ENCODE results near the gene BRAT1.

The BRAT1 gene

DNA sequence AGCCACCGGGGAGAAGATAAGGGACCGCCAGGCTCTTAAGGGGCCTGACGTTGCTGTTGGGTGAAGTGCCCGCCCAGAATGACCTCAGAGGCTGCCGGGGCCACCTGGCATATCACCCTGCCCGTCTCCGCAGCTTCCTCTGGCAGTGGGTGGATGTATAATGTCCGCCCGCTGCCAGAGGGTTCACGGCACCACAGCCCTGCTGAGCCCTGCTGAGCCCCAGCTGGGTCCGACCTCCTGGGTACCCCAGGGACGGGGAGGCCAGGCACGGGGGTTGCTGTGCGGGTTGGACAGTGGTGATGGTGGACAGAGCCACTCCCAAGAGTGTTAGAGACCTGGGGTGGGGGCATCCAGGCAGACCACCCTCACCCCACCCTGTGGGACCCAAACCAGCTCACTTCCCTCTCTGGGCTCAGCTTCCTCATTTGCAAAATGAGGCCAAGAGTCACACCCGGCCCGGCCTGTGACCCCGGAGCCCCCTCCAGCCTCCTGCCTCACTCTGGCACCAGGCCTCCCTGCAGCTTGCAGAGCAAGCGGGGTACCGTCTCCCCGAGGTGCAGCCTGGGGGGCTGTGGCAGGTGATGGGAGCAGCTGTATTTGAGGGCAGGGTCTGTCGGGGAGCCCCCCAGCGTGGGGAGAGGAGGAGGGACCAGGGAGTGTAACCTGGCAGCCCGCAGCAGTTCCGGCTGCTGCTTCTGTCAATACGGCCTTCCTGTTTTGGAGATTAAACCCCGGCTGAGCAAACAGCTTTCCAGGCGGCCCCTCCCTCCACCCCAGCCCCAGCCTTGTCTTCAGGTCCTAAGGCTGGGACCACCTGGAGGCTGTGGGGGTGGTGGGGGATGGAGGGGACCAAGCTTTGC lies 44.2 kb downstream of the BRAT1 start:
- H3K4me1 ChIP-seq (ENCODE audit: insufficient read depth, low read length) = no peaks in the 10 kb centered on the region; the same call in 1 of the 2 replicates
- no peaks in the 10 kb centered on the region for H3K9me3 ChIP-seq (ENCODE audit: control insufficient read depth, insufficient read depth, low read length)
- no peaks in the 10 kb centered on the region for H3K36me3 ChIP-seq (ENCODE audit: insufficient read depth, low read length)
- no peak overlapping the region for H3K9ac ChIP-seq (ENCODE audit: low read depth, low read length)

DNA sequence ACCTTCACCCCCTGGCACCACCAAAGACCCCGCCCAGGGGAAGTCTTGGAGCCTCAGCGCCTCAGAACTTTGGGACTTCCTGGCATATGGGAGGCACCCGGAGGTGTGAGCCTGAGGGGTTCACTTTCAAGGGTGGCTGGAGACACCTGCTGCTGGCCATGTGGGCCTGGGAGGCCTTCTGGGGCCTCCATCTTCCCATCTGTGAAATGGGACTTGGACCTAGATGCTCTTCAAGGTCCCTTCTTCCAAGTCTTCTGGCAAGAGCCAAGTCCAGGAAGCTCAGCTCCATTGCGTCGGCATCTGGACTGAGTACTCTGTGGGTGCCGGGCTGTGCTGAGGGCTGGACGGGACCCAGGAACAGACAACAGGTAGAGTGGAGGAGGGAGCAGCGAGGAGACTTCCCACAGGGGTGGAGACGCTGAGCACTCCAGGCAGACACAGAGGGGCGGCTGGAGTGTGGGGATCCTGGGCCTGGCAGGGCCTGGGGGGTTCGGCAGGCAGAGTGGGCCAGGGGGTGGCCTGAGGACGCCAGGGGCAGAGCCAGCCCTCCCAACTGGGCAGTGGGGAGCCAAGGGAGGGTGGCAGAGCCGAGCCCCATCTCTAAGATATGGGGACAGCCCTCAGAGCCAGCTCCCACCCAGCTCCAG lies 45.1 kb downstream of the BRAT1 start:
- H3K9me3 ChIP-seq (ENCODE audit: control insufficient read depth, insufficient read depth, low read length) = no peaks in the 10 kb centered on the region
- H3K9ac ChIP-seq (ENCODE audit: low read depth, low read length) = no peak overlapping the region
- H3K36me3 ChIP-seq (ENCODE audit: insufficient read depth, low read length) = no peaks in the 10 kb centered on the region
- no peaks in the 10 kb centered on the region; the same call in 1 of the 2 replicates for H3K4me1 ChIP-seq (ENCODE audit: insufficient read depth, low read length)

DNA sequence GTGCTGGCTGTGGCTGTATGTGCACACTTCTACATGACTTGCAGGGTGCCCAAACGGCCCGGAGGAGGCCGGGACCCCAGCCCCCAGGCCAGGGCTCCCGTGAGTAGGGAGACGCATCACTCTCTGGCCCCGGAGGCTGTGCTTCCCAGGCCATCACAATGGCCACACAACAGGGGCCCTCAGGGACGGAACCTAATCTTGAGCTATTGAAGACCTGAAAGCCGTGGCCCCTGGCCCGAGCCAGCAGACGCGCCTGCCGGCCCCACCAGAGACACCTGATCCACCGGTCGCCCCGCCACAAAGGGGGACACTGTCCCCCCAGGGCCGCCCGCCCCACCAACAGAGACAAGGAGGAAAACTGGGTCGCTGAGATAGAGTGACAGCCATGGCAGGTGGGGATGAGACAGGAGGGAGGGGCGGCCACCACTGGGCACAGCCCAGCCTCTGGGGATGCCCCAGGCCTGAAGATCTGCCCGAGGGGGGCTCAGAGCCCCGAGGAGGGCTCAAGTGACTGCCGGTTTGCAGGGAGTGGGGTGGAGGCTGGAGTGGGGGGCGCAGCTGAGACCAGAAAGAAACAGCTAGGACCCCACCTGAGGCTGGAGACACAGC lies 45.9 kb downstream of the BRAT1 start:
- Histone ChIP-seq H3K36me3 (ENCODE audit: insufficient read depth, low read length) (no peaks in the 10 kb centered on the region), H3K9me3 (ENCODE audit: control insufficient read depth, insufficient read depth, low read length) (no peaks in the 10 kb centered on the region), H3K4me1 (ENCODE audit: insufficient read depth, low read length) (no peaks in the 10 kb centered on the region; the same call in 1 of the 2 replicates), H3K9ac (ENCODE audit: low read depth, low read length) (no peak overlapping the region)

DNA sequence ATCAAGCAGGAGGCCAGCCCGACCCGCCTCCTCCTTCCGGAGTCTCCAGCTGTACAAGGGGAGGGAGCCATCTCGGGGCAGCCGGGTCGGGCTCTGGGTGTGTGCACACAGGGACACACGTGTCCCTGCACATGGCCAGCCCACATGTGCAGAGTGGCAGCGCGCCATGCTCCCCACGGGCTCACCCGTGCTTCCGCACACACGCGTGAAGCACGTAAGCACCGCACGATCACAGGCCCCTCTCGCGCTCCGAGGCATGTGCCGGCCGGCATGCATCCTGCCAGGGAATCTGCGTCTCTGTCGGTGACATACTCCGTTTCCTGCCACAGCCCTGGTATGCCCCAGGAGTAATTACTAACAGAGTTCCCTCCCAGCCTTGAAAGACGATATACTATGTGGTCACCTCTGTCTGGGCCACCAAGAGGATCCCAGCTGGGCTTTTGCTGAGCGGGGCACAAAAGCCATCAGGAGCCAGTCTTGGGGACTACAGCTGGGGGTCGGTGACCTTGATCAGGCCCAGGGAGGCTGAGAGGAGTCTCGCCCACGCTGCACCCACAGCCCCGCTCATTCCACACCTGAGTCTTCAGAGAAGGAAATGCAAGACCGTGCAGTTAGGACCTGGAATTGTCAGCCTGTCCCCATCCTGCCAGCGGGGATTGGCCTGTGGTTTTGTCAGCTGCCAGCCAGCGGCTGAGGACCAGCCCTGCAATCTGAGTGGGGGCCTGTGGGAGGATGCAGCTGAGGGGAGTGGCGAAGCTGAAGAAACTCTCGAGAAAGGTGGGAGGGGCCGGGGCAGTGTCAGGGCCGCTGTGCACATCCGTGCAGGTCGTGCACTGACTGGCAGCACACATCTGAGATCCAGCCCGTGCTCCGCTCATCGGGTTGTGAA lies 46.8 kb downstream of the BRAT1 start:
- H3K36me3 ChIP-seq (ENCODE audit: insufficient read depth, low read length) = no peaks in the 10 kb centered on the region
- H3K9me3 ChIP-seq (ENCODE audit: control insufficient read depth, insufficient read depth, low read length) = no peaks in the 10 kb centered on the region
- H3K9ac ChIP-seq (ENCODE audit: low read depth, low read length) = no peak overlapping the region
- no peaks in the 10 kb centered on the region; the same call in 1 of the 2 replicates for H3K4me1 ChIP-seq (ENCODE audit: insufficient read depth, low read length)

DNA sequence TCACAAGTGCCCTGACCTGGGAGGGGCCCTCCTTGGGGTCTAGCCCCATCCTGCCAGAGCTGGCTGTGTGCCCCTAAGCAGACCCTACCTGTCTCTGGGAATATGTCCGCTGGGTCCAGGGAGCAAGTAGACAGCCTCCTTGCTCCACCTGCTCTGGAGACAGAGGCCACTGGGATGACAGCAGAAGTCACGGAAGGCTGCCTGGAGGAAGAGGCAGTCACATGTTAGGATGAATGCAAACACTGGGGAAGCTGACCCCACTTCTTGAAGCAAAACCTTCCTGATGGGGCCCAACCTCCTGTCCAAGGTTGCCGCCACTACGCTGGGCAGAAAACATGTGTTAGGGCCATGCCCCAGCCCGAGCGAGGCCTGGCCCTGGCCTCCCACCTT lies 47.4 kb downstream of the BRAT1 start:
- Histone ChIP-seq H3K36me3 (ENCODE audit: insufficient read depth, low read length) (no peaks in the 10 kb centered on the region), H3K9ac (ENCODE audit: low read depth, low read length) (no peak overlapping the region), H3K4me1 (ENCODE audit: insufficient read depth, low read length) (no peaks in the 10 kb centered on the region; the same call in 1 of the 2 replicates), H3K9me3 (ENCODE audit: control insufficient read depth, insufficient read depth, low read length) (no peaks in the 10 kb centered on the region)

DNA sequence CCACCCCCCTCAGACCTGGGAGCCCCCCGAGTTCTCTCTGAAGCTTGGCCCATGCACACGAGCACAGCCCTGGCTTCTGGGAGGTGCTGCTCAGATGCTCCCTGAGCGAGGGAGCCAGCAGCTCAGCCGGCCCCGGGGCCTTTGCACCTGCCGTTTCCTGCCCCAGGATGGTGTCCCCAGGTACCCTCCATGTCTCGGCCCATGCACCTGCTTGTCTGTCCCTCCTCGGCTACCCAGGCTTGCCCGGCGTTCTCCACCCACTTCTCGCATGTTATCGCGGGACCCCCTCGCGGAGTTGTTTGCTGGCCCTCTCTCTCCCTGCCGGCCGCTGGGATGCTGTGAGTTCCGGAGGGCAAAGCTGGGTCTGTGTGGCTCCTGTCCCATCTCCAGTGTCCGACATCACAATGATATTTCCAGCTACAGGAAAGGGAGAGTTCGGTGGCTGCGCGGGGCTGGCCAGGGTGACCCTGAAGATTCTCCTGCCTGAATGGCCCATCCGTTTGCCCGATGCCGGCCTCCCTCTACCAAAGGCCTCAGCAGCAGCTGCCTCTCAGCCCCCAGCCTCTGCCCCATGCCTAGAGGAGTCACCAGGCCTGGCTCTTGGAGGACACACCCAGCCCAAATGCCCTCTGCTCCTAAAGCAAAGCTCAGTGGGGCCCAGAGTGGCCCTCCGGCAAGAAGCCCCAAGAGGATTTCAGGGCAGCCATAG lies 48.0 kb downstream of the BRAT1 start:
- H3K4me1 ChIP-seq (ENCODE audit: insufficient read depth, low read length) = no peaks in the 10 kb centered on the region; the same call in 1 of the 2 replicates
- H3K36me3 ChIP-seq (ENCODE audit: insufficient read depth, low read length) = no peaks in the 10 kb centered on the region
- no peak overlapping the region for H3K9ac ChIP-seq (ENCODE audit: low read depth, low read length)
- no peaks in the 10 kb centered on the region for H3K9me3 ChIP-seq (ENCODE audit: control insufficient read depth, insufficient read depth, low read length)

DNA sequence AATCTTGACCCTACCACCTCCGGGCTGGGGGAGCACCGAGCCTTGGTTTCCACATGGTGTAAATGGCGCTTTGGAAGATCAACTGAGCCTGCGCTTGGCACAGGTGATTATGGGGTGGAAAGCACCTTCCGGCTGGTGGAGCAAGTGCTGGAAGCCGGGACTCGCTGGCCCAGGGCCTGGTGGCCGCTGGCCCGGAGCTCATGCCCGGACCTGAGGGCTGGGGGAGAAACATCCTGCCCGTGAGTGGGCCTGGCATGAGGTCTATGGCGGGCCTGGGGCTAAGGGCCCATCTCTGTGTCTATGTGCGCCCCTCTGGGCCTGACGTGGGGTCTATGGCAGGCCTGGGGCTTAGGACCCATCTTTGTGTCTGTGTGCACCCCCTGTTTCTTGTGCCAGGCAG lies 49.9 kb downstream of the BRAT1 start:
- Histone ChIP-seq H3K36me3 (ENCODE audit: insufficient read depth, low read length) (no peaks in the 10 kb centered on the region), H3K9ac (ENCODE audit: low read depth, low read length) (no peak overlapping the region), H3K4me1 (ENCODE audit: insufficient read depth, low read length) (no peaks in the 10 kb centered on the region; the same call in 1 of the 2 replicates), H3K9me3 (ENCODE audit: control insufficient read depth, insufficient read depth, low read length) (no peaks in the 10 kb centered on the region)

DNA sequence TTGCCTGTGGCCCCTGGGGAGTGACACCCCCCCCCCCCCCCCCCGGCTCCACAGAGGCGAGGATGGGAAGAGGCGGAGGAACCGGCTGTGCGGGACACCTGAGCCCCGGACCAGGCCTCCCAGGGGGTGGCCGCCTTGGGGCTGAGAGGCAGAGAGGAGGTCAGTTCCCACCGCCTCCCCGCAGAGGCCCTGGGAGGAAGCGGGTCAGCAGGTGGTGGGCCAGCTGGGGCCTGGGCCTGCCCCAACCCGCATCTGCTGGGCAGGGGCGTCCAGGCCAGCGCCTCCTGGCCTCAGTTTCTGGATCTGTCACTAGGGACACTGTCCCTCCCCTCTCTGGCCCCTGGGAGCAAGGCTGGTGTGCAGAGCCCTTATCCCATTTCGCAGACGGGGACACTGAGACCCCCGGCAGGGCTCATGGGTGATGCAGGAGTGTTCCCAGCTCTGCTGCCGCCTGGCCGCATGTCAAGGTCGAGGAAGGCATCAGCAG lies 50.4 kb downstream of the BRAT1 start:
- Histone ChIP-seq H3K36me3 (ENCODE audit: insufficient read depth, low read length) (no peaks in the 10 kb centered on the region), H3K4me1 (ENCODE audit: insufficient read depth, low read length) (peaks cover 3% of the 10 kb centered on the region; the same call in 1 of the 2 replicates), H3K9ac (ENCODE audit: low read depth, low read length) (no peak overlapping the region), H3K9me3 (ENCODE audit: control insufficient read depth, insufficient read depth, low read length) (no peaks in the 10 kb centered on the region)

DNA sequence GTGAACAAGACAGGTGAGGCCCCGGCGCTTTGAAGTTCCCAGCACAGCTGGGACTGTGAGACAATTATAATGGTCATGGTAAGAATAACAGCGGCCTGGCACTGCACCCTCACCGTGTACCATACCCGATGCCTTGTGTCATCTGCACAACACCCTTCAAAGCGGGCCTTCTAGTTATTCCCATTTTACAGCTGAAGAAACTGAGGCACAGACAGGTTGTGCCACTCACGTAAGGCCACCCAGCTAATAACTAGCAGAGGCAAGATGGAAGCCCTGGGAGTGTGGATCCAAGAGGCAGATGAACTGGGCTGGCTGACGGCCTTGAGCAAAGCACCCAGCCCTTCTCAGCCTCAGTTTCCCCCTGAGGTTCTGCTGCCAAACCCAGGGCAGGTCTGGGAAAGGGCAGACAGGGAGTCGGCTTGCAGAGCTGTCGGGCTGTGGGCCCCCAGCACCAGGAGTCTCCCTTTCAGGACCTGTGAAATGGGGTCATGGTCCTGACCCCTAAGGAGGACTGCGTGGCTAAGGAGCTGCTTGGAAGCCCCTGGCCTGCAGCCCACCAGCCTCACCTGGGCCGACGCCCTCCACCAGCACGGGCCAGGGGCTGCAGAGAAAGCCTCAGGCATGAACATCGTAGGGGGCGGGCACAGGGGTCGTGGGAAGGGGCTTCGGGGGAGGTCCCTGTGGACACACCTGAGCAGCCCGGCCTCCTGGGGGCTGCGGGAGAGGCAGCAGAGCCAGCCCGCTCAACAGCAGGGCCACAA lies 51.0 kb downstream of the BRAT1 start:
- H3K36me3 ChIP-seq (ENCODE audit: insufficient read depth, low read length) = no peaks in the 10 kb centered on the region
- H3K4me1 ChIP-seq (ENCODE audit: insufficient read depth, low read length) = peaks cover 9% of the 10 kb centered on the region; the same call in 1 of the 2 replicates
- H3K9ac ChIP-seq (ENCODE audit: low read depth, low read length) = no peak overlapping the region
- H3K9me3 ChIP-seq (ENCODE audit: control insufficient read depth, insufficient read depth, low read length) = no peaks in the 10 kb centered on the region

DNA sequence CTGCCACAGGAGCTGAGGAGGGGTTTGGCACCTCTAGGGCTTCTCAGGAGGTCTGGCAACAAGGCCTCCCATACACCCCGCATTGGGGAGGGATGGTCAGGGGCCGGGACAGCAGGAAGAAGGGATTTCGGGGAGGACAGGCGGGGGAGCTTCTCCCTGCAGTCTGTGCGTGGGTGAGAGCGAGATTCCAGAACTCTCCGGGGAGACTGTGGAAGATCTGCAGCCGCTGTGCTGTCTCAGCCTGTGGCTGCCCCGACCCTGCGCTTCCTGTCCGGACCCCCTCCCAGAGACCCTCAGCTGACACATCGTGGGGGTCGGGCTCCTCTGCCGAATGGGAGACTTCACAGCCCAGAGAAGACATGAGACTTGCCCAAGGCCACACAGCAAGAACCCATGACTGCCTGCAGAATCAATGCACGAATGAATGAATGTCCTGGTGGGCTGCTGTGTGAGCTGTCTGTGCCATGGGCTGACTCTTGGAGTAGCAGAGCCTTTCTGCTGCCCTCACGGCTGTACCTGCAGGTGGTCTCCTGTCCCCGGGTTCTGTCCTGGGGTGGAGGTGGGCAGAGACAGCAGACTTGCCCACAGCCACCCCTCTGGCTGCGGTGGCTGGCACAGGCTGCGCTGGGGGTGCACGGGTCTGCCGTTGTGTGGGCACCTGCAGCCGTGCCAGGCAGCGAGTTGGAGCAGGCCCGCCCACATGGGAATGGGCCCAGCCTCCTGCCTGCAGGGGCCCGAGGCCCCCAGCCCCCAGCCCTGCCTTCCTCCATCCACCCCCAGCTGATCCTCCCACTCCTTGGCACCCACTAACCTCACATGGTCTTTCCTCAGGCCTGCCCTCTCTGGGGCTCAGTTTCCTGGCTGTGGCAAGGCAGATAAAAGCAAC lies 52.0 kb downstream of the BRAT1 start:
- H3K36me3 ChIP-seq (ENCODE audit: insufficient read depth, low read length) = no peaks in the 10 kb centered on the region
- no peak overlapping the region for H3K9ac ChIP-seq (ENCODE audit: low read depth, low read length)
- peaks cover 17% of the 10 kb centered on the region; the same call in 1 of the 2 replicates for H3K4me1 ChIP-seq (ENCODE audit: insufficient read depth, low read length)
- no peaks in the 10 kb centered on the region for H3K9me3 ChIP-seq (ENCODE audit: control insufficient read depth, insufficient read depth, low read length)

DNA sequence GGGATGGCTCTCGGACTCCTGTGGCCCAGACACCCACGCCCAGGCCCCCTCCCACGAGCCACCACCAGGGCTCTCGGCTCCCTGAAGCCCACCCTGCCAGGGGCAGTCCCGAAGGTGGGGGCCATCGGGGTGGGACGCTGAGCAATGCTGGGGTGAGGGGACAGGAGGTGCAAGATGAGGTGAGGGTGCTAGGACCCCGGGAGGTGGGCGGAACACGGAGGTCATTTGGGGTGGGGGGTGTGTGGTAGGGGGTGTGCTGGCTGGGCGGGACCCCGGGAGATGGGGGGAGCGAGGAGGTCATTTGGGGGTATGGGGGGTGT lies 52.7 kb downstream of the BRAT1 start:
- Histone ChIP-seq H3K9me3 (ENCODE audit: control insufficient read depth, insufficient read depth, low read length) (no peaks in the 10 kb centered on the region), H3K36me3 (ENCODE audit: insufficient read depth, low read length) (no peaks in the 10 kb centered on the region), H3K9ac (ENCODE audit: low read depth, low read length) (no peak overlapping the region), H3K4me1 (ENCODE audit: insufficient read depth, low read length) (peaks cover 22% of the 10 kb centered on the region; the same call in 1 of the 2 replicates)

DNA sequence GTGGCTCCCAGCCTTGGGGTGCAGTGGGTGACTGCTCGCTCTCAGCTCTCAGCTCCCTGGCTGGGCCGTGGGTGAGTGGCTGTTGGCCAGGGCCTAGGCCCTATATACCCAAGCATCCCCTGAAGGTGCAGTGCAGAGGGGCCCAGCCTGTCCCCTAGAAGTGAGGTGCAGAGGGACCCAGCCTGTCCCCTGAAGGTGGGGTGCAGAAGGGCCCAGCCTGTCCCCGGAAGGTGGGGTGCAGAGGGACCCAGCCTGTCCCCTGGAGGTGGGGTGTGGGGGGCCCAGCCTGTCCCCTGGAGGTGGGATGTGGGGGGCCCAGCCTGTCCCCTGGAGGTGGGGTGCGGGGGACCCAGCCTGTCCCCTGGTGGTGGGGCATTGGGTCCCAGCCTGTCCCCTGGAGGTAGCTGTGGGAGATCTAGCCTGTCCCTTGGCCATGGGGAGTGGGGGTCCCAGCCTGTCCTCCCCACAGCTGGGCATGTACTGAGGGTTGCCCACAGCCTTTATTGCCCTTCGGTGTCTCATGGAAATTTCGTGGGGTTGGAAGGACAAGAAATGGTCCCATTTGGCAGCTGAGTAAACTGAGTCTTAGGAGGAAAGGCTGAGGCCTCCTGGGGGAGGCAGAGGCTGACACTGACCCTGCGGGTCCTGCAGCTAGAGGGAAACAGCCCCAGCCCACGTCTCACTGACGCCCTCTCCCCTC lies 53.2 kb downstream of the BRAT1 start:
- H3K9ac ChIP-seq (ENCODE audit: low read depth, low read length) = no peak overlapping the region
- peaks cover 22% of the 10 kb centered on the region; the same call in 1 of the 2 replicates for H3K4me1 ChIP-seq (ENCODE audit: insufficient read depth, low read length)
- H3K9me3 ChIP-seq (ENCODE audit: control insufficient read depth, insufficient read depth, low read length) = no peaks in the 10 kb centered on the region
- H3K36me3 ChIP-seq (ENCODE audit: insufficient read depth, low read length) = no peaks in the 10 kb centered on the region

Measured in ES-I3 (cell line).